T47D (cell line): ENCODE measurements around the gene POLR1H.

Experiments used
- DNase-seq, 2 experiments: peaks; one replicate each; pipeline versions ENCODE4 v3.0.0 to v3.0.0-alpha.2; 2011 to 2012; ENCODE audit warnings: low read depth in 1 of 2, low spot score in 1 of 2
- JUND ChIP-seq: IDR thresholded peaks from 2 replicates; pipeline ENCODE4 v1.6.1; 2012; ENCODE audit warnings: low read depth
- in situ Hi-C: cut with HindIII; loops from 2 replicates; pipeline ENCODE4 v1.10.0; 2016; ENCODE audit warnings: low sequenced_read_pairs, low pct_unique_long_range_greater_than_20kb

Gene POLR1H

DNA sequence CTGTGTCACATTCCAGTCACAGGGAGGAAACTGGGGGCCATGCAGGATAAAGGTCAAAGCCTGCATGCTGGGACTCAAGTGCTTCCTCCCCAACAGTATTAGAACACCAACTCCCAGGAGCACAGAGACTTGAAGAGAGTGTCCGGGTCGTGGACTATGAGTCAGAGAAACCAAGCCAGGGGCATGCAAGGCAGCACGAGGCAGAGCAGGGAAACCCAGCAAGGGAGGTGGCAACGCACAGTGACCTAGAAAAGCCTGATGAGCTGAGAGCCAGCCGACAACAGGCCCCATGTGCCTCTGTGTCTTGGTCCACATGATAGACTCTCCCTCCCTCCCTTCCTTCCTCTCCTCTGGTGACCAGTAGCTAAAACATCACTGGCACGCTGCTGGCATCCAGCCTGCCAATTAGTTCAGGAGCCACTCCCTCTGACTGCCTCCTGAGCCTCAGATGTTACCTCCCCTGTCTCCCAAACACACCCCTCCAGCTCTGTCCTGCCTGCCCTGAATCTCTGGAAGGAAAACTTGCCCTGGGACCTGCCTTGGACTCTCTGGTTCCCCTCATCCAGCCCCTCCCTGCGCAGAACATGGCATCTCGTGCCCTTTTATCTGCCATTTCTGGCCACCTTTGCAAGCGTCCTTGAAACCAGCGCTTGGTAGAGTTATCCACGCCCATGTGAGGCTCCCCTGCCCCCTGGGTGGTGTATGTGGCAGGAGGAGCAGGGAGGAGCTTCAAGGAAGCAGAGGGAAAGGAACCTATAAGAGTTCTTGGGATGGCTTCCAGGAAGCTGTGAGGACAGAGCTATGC, 30.7 kb downstream of the POLR1H start:
- DNase-seq = peak in 1 of 2 experiments; percentile 89
- in situ Hi-C loops = no loop called here
- no peak for TF ChIP-seq JUND

GRCh38 chr6:30092852-30093543, 31.9 kb downstream of the POLR1H start:
- no peak for DNase-seq
- no peak for TF ChIP-seq JUND
- in situ Hi-C loops = no loop called here

DNA sequence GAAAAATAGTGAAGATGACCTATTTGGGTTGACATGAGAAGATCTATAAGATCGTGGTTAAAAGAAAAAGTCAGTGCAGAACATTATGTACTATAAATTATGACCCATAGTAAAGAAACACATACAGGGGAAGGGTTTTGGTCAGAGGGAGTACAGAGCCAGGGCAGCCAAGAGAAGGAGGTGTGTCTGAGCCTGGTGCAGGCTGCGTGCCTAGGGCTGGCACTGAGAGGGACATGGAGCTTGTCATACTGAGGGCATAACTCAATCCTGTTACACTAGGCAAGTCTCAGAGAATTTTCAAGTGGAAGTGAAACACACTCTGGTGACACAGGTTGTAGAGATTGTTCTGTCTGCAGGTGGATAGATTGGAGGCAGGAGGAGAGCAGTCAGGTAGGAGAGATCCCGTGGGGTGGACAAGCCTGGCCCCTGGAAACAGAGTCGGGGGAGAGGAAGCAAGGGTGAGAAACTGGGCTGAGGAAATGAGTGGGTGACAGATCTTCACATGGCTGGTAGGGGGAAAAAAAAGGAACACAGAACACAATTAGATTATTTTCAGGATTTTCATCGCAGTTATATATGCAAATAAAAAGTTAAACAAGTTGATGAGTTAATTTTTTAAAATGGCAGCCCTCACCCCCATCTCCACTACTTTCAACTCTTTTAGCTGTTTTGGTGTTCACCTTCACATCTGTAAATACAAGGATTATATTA, 33.0 kb downstream of the POLR1H start:
- DNase-seq = no peak
- in situ Hi-C loops = no loop called here

GRCh38 chr6:30096829-30097228, 35.8 kb downstream of the POLR1H start:
- in situ Hi-C loops = no loop called here
- TF ChIP-seq JUND = no peak
- DNase-seq = no peak

More for the DNA sequence above, 33.0 kb downstream of the POLR1H start:
- TF ChIP-seq JUND = no peak

DNA sequence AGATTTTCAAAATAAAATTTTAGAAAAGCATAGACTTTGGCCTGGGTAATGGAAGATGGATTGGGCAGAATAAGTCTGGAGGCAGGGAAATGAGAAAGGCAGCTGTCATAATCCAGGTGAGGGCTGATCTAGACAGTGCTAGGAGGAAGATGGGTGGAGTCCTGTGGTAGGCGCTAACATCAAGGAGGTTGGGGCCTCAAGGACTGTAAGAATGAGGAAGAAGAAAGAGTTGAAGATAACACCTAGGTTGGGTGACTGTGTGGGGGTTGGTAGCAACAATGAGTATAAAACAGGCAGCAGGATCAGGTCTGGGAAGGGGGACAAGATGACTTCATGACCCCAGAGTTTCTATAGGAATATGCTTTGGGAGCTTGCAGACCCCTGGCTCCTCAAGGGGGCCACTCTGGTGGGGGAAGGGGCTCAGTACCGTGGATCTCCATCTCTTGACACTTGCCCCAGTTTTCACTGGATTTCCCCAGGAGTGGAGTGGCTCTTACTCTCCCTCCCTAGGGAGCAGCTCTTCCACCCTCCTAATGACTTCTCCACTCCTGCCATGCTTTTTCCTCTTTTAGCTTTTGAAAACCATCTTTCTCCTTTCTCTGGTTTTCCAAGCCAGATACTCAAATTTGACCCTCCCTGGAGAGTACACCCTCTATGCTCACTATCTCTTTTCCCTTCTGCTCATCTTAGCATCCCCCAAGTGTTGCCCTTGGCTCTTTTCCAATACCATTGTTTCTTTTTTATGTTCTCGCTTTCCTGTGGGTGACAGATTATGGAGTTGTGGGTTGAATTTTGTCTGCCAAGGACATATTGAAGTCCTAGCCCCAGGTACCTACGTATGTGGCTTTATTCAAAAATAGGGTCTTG, 37.1 kb downstream of the POLR1H start:
- DNase-seq = no peak
- TF ChIP-seq JUND = no peak
- in situ Hi-C loops = no loop called here

DNA sequence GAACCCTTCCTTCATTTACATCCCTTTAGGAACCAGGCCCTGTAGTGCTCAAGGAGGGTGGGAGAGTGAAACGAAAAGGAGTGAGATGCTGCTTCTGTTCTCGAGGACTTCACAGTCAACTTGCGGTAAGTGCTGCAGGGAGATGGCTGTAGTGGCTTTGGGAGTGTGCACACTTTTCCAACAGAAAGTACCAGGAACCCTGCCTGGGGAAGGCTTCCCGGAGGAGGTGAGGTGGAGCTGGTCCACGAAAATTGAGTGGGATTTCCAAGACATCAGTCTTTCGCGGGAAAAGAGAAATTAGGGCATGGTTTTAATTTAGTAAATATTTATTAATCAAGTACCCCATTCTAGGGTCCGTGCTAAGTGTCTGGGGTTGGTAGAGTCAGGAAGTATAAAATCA, 39.1 kb downstream of the POLR1H start:
- in situ Hi-C loops = no loop called here
- DNase-seq = no peak
- no peak for TF ChIP-seq JUND

DNA sequence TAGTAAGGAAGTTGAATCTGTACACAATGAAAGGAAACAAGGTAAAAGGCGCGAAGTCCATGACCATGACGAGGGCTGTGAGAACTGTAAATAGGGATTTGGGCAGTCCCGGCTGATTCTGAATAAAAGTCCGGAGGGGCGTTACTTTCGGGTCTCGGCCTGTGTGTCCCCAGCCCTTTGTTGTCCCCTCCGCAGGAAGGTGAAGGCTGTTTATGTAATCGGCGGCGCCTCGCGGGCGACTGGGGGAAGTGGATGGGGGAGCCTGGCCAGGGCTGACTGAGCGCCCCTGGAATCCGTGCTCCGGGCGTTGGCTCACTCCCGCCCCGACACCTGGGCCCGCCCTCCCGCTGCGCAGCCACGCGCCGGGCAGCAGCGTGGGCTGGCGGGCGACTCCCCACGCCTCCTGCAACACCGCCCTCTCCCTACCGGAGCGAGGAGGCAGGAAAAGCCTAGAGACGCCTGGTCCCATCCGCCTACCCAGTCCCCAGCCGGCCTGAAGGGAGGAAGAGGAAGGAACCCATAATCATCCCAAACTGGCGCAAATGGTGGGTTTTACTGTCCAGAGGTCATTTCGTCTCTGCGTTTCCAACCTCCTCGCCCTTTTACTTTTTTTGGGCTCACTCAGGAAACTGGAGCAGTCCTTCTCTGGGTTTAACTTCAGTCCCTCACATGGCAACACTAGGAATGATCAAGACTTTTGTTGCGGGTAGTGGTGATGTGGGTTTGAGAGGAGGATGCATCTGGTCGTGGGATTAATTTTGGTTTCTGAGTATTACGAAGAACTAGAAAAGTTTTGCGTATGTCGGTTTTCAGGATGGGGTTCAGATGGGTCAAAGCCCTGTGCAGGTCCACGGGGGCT, 39.7 kb downstream of the POLR1H start:
- no peak for TF ChIP-seq JUND
- DNase-seq = peak; percentile 75 to 88
- in situ Hi-C loops = no loop called here

- in situ Hi-C loops = no loop called here
- peak; percentile 90 to 92 for DNase-seq
- TF ChIP-seq JUND = no peak
Observed at GRCh38 chr6:30101444-30102413, 40.7 kb downstream of the POLR1H start.

GRCh38 chr6:30102414-30102969, 41.4 kb downstream of the POLR1H start:
- no peak for TF ChIP-seq JUND
- no peak for DNase-seq
- in situ Hi-C loops = no loop called here
